Muscle of leg (tissue), 11 donors: ENCODE results near the gene PLXNB3. TPM values are rescaled to one million over a fixed set of nuclear protein-coding genes. Genes with fewer than 3 reads are reported as not detected.

Experiments used
- DNase-seq: peaks from one replicate; pipeline ENCODE4 v3.0.0; 2013
- H3K27ac ChIP-seq: one replicate; pipeline ENCODE4 v1.5.1; 2013; ENCODE audit warnings: mild to moderate bottlenecking, low read length, control low read depth
- H3K27me3 ChIP-seq: one replicate; pipeline ENCODE4 v1.6.1; 2013; ENCODE audit warnings: low read length; ENCODE audit not compliant: control insufficient read depth, insufficient read depth
- H3K36me3 ChIP-seq: one replicate; pipeline ENCODE4 v1.6.1; 2013; ENCODE audit warnings: low read length; ENCODE audit not compliant: control insufficient read depth, insufficient read depth
- H3K4me1 ChIP-seq: one replicate; pipeline ENCODE4 v1.6.1; 2013; ENCODE audit warnings: low read length; ENCODE audit not compliant: control insufficient read depth, insufficient read depth
- H3K4me3 ChIP-seq: one replicate; pipeline ENCODE4 v1.5.1; 2013; ENCODE audit warnings: low read length, control low read depth
- H3K9me3 ChIP-seq: replicated peaks from 2 replicates; pipeline ENCODE4 v1.6.1; 2013; ENCODE audit warnings: low read depth, low read length; ENCODE audit not compliant: control insufficient read depth
- WGBS: methylation state at CpG from one replicate; pipeline ENCODE4 v1.1.5; 2013; ENCODE audit warnings: missing lambda C conversion rate; ENCODE audit not compliant: insufficient coverage; 5-methylcytosine and 5-hydroxymethylcytosine counted together
- polyA plus RNA-seq, 8 donors: library from polyadenylated mRNA; unstranded; fragments of 120-200 nt; gene quantifications; one replicate each; pipeline versions ENCODE4 v1.2.1 to v1.2.3, GENCODE V29; 2013; ENCODE audit warnings: inconsistent platforms in 1 of 8, low replicate concordance in 1 of 8; ENCODE audit not compliant: insufficient read length in 8 of 8, insufficient read depth in 1 of 8
- total RNA-seq: library from RNA; stranded (reverse); fragments of 120-200 nt; gene quantifications from one replicate; pipeline ENCODE4 v1.2.4, GENCODE V29; 2013

PLXNB3 gene
- total and polyA plus RNA-seq, 9 donors: 0.89 to 8.9 (median 2.7) TPM

GRCh38 chrX:153768311-153769157 lies 4.5 kb downstream of the PLXNB3 start:
- DNase-seq: no peak

GRCh38 chrX:153769158-153769864 lies 5.3 kb downstream of the PLXNB3 start:
- H3K36me3 ChIP-seq: no peaks in the 10 kb centered on the region
- DNase-seq: no peak
- H3K27me3 ChIP-seq: no peaks in the 10 kb centered on the region
- H3K9me3 ChIP-seq: no peaks in the 10 kb centered on the region
- H3K4me3 ChIP-seq: no peak overlapping the region
- WGBS: 84% methylated on average over 23 of the region's 23 CpGs
- H3K27ac ChIP-seq: no peak overlapping the region
- H3K4me1 ChIP-seq: peaks cover 9% of the 10 kb centered on the region

More at GRCh38 chrX:153768311-153769157, 4.5 kb downstream of the PLXNB3 start:
- Histone ChIP-seq H3K27ac (no peak overlapping the region), H3K4me3 (no peak overlapping the region), H3K4me1 (peaks cover 14% of the 10 kb centered on the region), H3K9me3 (no peaks in the 10 kb centered on the region), H3K36me3 (no peaks in the 10 kb centered on the region), H3K27me3 (peaks cover 2% of the 10 kb centered on the region)
- 77% methylated on average over 18 of the region's 22 CpGs for WGBS

- H3K27ac ChIP-seq: no peak overlapping the region
- no peak for DNase-seq
- 82% methylated on average over 22 of the region's 25 CpGs for WGBS
- no peaks in the 10 kb centered on the region for H3K36me3 ChIP-seq
- no peak overlapping the region for H3K4me3 ChIP-seq
- H3K4me1 ChIP-seq: peaks cover 9% of the 10 kb centered on the region
- no peaks in the 10 kb centered on the region for H3K27me3 ChIP-seq
- H3K9me3 ChIP-seq: no peaks in the 10 kb centered on the region
These were observed 6.0 kb downstream of the PLXNB3 start for GRCh38 chrX:153769865-153770600.

- no peaks in the 10 kb centered on the region for H3K27me3 ChIP-seq
- H3K27ac ChIP-seq: no peak overlapping the region
- 91% methylated on average over 15 of the region's 18 CpGs for WGBS
- H3K9me3 ChIP-seq: no peaks in the 10 kb centered on the region
- DNase-seq: no peak
- H3K4me1 ChIP-seq: peaks cover 9% of the 10 kb centered on the region
- H3K36me3 ChIP-seq: no peaks in the 10 kb centered on the region
- no peak overlapping the region for H3K4me3 ChIP-seq
These were observed 6.8 kb downstream of the PLXNB3 start for GRCh38 chrX:153770601-153771414.

- no peaks in the 10 kb centered on the region for H3K9me3 ChIP-seq
- H3K27ac ChIP-seq: no peak overlapping the region
- H3K4me3 ChIP-seq: no peak overlapping the region
- peaks cover 4% of the 10 kb centered on the region for H3K4me1 ChIP-seq
- WGBS: 80% methylated on average over 30 of the region's 37 CpGs
- no peaks in the 10 kb centered on the region for H3K27me3 ChIP-seq
- DNase-seq: no peak
- H3K36me3 ChIP-seq: no peaks in the 10 kb centered on the region
These were observed 7.6 kb downstream of the PLXNB3 start for GRCh38 chrX:153771415-153772315.

GRCh38 chrX:153772316-153773217 lies 8.5 kb downstream of the PLXNB3 start:
- H3K9me3 ChIP-seq: no peaks in the 10 kb centered on the region
- H3K27me3 ChIP-seq: peaks cover 3% of the 10 kb centered on the region
- WGBS: 82% methylated on average over 18 of the region's 21 CpGs
- H3K27ac ChIP-seq: no peak overlapping the region
- DNase-seq: no peak
- no peaks in the 10 kb centered on the region for H3K36me3 ChIP-seq
- H3K4me3 ChIP-seq: no peak overlapping the region
- H3K4me1 ChIP-seq: no peaks in the 10 kb centered on the region

GRCh38 chrX:153773218-153773611 lies 9.2 kb downstream of the PLXNB3 start:
- 95% methylated on average over 20 of the region's 23 CpGs for WGBS
- H3K9me3 ChIP-seq: no peaks in the 10 kb centered on the region

GRCh38 chrX:153773741-153774575 lies 9.9 kb downstream of the PLXNB3 start:
- WGBS: 93% methylated on average over 43 of the region's 48 CpGs
- H3K4me1 ChIP-seq: no peaks in the 10 kb centered on the region
- no peaks in the 10 kb centered on the region for H3K9me3 ChIP-seq
- H3K4me3 ChIP-seq: no peak overlapping the region
- no peak for DNase-seq
- H3K27ac ChIP-seq: no peak overlapping the region
- peaks cover 6% of the 10 kb centered on the region for H3K27me3 ChIP-seq
- H3K36me3 ChIP-seq: no peaks in the 10 kb centered on the region

More at GRCh38 chrX:153773218-153773611, 9.2 kb downstream of the PLXNB3 start:
- Histone ChIP-seq H3K27me3 (peaks cover 6% of the 10 kb centered on the region), H3K27ac (no peak overlapping the region), H3K4me3 (no peak overlapping the region), H3K4me1 (no peaks in the 10 kb centered on the region), H3K36me3 (no peaks in the 10 kb centered on the region)
- DNase-seq: no peak
